Gastrocnemius medialis (tissue), 4 donors: Measurements from ENCODE around the gene DPYSL3.

Experiments used
- CTCF ChIP-seq, 5 experiments: fragments of 450-650 bp in 3 of 5; fragments of 200-600 bp in 2 of 5; sonication (generic) in 2 of 5; IDR thresholded peaks in 4 of 5; conservative IDR thresholded peaks in 1 of 5; 1 replicate in 4 of 5; 2 replicates in 1 of 5; pipeline ENCODE4 v1.5.1; 2016 to 2019; ENCODE audit warnings: antibody characterized with exemption in 5 of 5, mild to moderate bottlenecking in 3 of 5, moderate library complexity in 3 of 5
- POLR2A ChIP-seq, 2 donors: fragments of 450-650 bp; IDR thresholded peaks; one replicate each; pipeline ENCODE4 v1.6.1; 2017; ENCODE audit warnings: antibody characterized with exemption in 2 of 2, mild to moderate bottlenecking in 2 of 2, moderate library complexity in 2 of 2

- TF ChIP-seq POLR2A (IDR thresholded peaks at IDR 0.05), result no peak
- no peak for TF ChIP-seq CTCF (IDR thresholded peaks at IDR 0.05 in 4 of 5, conservative IDR thresholded peaks at IDR 0.05 in 1 of 5)
These were observed 100.9 kb downstream of the DPYSL3 start for GRCh38 chr5:147408980-147409379.
